ENCODE data around the gene FAM193A.
"Not testable (repeated sequence)": the region's sequence is repeated elsewhere in the genome, so short reads cannot be mapped to it uniquely, and the experiment has no call there.

Gene FAM193A

GRCh38 chr4:2588259-2588658 is 51.8 kb downstream of the FAM193A start:
- no peaks in the 10 kb centered on the region for H3K27me3 ChIP-seq (ENCODE audit: insufficient read depth, low read length)
- no peaks in the 10 kb centered on the region for H3K36me3 ChIP-seq (ENCODE audit: insufficient read depth, low read length)
- peaks cover 37% of the 10 kb centered on the region for H3K79me2 ChIP-seq (ENCODE audit: insufficient read depth, low read length)
- H4K20me1 ChIP-seq (ENCODE audit: insufficient read depth, low read length): no peaks in the 10 kb centered on the region
- no peaks in the 10 kb centered on the region for H3K9me3 ChIP-seq (ENCODE audit: low read length)
- no peak for TF ChIP-seq EZH2 (IDR thresholded peaks at IDR 0.05; ENCODE audit: borderline replicate concordance, low read length)
- TF ChIP-seq CTCF (IDR thresholded peaks at IDR 0.05; ENCODE audit: low read length): no peak
- H3K4me1 ChIP-seq (ENCODE audit: insufficient read depth, low read length, severe bottlenecking): peaks cover 23% of the 10 kb centered on the region
- no peaks in the 10 kb centered on the region for H3F3A ChIP-seq (ENCODE audit: insufficient read depth, low read length)
- no peak overlapping the region for H3K4me3 ChIP-seq (ENCODE audit: low read depth, low read length, poor library complexity, severe bottlenecking)
- H3K4me2 ChIP-seq (ENCODE audit: low read length): no peak overlapping the region
- H3K27ac ChIP-seq (ENCODE audit: low read depth, low read length, poor library complexity, severe bottlenecking): no peak overlapping the region
- no peak overlapping the region for H3K9ac ChIP-seq (ENCODE audit: low read length)
- no peaks in the 10 kb centered on the region for H3K9me2 ChIP-seq (ENCODE audit: low read depth, low read length)
- no peak overlapping the region for H2AFZ ChIP-seq (ENCODE audit: low read length)

GRCh38 chr4:2591189-2591588 is 54.7 kb downstream of the FAM193A start:
- Histone ChIP-seq H3K27me3 (ENCODE audit: insufficient read depth, low read length) (no peaks in the 10 kb centered on the region), H3K9me3 (ENCODE audit: low read length) (no peaks in the 10 kb centered on the region), H3K9ac (ENCODE audit: low read length) (no peak overlapping the region), H4K20me1 (ENCODE audit: insufficient read depth, low read length) (no peaks in the 10 kb centered on the region), H3K4me3 (ENCODE audit: low read depth, low read length, poor library complexity, severe bottlenecking) (no peak overlapping the region), H3F3A (ENCODE audit: insufficient read depth, low read length) (no peaks in the 10 kb centered on the region), H3K79me2 (ENCODE audit: insufficient read depth, low read length) (peaks cover 22% of the 10 kb centered on the region), H2AFZ (ENCODE audit: low read length) (no peak overlapping the region), H3K4me1 (ENCODE audit: insufficient read depth, low read length, severe bottlenecking) (peaks cover 23% of the 10 kb centered on the region), H3K4me2 (ENCODE audit: low read length) (no peak overlapping the region; the same call in 1 of the 2 replicates), H3K9me2 (ENCODE audit: low read depth, low read length) (no peaks in the 10 kb centered on the region), H3K27ac (ENCODE audit: low read depth, low read length, poor library complexity, severe bottlenecking) (no peak overlapping the region), H3K36me3 (ENCODE audit: insufficient read depth, low read length) (peaks cover under 1% of the 10 kb centered on the region; the same call in 1 of the 2 replicates)
- TF ChIP-seq EZH2 (IDR thresholded peaks at IDR 0.05; ENCODE audit: borderline replicate concordance, low read length) (no peak), CTCF (IDR thresholded peaks at IDR 0.05; ENCODE audit: low read length) (no peak)

GRCh38 chr4:2592014-2592413 is 55.6 kb downstream of the FAM193A start:
- not testable (repeated sequence) for H3K4me2 ChIP-seq (ENCODE audit: low read length); H3F3A ChIP-seq (ENCODE audit: insufficient read depth, low read length); H3K4me3 ChIP-seq (ENCODE audit: low read depth, low read length, poor library complexity, severe bottlenecking); H3K27ac ChIP-seq (ENCODE audit: low read depth, low read length, poor library complexity, severe bottlenecking); H3K27me3 ChIP-seq (ENCODE audit: insufficient read depth, low read length); H3K36me3 ChIP-seq (ENCODE audit: insufficient read depth, low read length); H3K9me3 ChIP-seq (ENCODE audit: low read length); H4K20me1 ChIP-seq (ENCODE audit: insufficient read depth, low read length); H3K9me2 ChIP-seq (ENCODE audit: low read depth, low read length); H2AFZ ChIP-seq (ENCODE audit: low read length); H3K9ac ChIP-seq (ENCODE audit: low read length)
- H3K4me1 ChIP-seq (ENCODE audit: insufficient read depth, low read length, severe bottlenecking): peaks cover 16% of the 10 kb centered on the region
- peaks cover 20% of the 10 kb centered on the region for H3K79me2 ChIP-seq (ENCODE audit: insufficient read depth, low read length)

- H3K9me2 ChIP-seq (ENCODE audit: low read depth, low read length): no peaks in the 10 kb centered on the region
- H2AFZ ChIP-seq (ENCODE audit: low read length): no peak overlapping the region
- no peak for TF ChIP-seq EZH2 (IDR thresholded peaks at IDR 0.05; ENCODE audit: borderline replicate concordance, low read length)
- TF ChIP-seq CTCF (IDR thresholded peaks at IDR 0.05; ENCODE audit: low read length): no peak
- no peaks in the 10 kb centered on the region for H3K27me3 ChIP-seq (ENCODE audit: insufficient read depth, low read length)
- no peak overlapping the region for H3K4me3 ChIP-seq (ENCODE audit: low read depth, low read length, poor library complexity, severe bottlenecking)
- peaks cover 4% of the 10 kb centered on the region; the same call in 1 of the 2 replicates for H3K36me3 ChIP-seq (ENCODE audit: insufficient read depth, low read length)
- no peaks in the 10 kb centered on the region for H3F3A ChIP-seq (ENCODE audit: insufficient read depth, low read length)
- H4K20me1 ChIP-seq (ENCODE audit: insufficient read depth, low read length): no peaks in the 10 kb centered on the region
- H3K79me2 ChIP-seq (ENCODE audit: insufficient read depth, low read length): peaks cover 19% of the 10 kb centered on the region
- no peak overlapping the region for H3K4me2 ChIP-seq (ENCODE audit: low read length)
- no peak overlapping the region for H3K9ac ChIP-seq (ENCODE audit: low read length)
- H3K9me3 ChIP-seq (ENCODE audit: low read length): no peaks in the 10 kb centered on the region
- peaks cover 17% of the 10 kb centered on the region for H3K4me1 ChIP-seq (ENCODE audit: insufficient read depth, low read length, severe bottlenecking)
- H3K27ac ChIP-seq (ENCODE audit: low read depth, low read length, poor library complexity, severe bottlenecking): no peak overlapping the region
Measured at GRCh38 chr4:2592572-2592971, 56.1 kb downstream of the FAM193A start.

Measured in OCI-LY1 (cell line).